Measurements from ENCODE around the gene NANS.
"Not testable (repeated sequence)": the region's sequence is repeated elsewhere in the genome, so short reads cannot be mapped to it uniquely, and the experiment has no call there.

Gene NANS, protein sequence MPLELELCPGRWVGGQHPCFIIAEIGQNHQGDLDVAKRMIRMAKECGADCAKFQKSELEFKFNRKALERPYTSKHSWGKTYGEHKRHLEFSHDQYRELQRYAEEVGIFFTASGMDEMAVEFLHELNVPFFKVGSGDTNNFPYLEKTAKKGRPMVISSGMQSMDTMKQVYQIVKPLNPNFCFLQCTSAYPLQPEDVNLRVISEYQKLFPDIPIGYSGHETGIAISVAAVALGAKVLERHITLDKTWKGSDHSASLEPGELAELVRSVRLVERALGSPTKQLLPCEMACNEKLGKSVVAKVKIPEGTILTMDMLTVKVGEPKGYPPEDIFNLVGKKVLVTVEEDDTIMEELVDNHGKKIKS

GRCh38 chr9:98056269-98057137 is at the start of gene NANS:
Gene NANS (plus strand): TSS chr9:98056732. CDS start chr9:98056809, 77 bp downstream.
- DNase-seq: peak; percentile 96

DNA sequence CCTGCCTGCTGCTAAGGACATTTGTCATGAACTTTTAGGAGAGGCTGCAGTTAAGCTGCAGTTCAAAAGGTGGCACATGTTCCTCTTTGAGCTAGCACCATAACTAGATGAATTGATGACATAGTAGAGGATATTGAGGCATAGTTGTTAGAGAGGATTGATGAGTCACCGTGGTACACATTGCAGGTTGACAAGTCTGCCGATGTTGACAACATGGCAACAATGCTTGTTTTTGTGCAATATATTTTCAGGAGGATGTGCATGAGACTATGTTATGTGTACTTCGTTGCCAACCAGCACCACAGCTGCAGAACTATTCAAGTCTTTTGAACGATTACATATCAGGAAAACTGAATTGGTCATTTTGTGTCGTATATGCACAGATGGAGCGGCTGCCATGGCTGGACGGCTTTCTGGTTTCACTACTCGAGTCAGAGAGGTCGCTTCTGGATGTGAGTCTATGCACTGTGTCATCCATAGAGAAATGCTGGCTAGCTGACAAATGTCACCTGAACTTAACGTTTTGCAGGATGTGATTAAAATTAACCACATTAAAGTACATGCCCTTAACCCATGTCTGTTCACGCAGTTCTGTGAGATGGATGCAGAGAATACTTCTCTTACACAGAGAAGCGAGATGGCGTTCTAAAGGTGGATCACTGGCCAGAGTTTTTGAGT is 49.1 kb upstream of the NANS start:
- no peak for DNase-seq

- DNase-seq: no peak
Observed at GRCh38 chr9:98008764-98009163, 47.8 kb upstream of the NANS start.

- DNase-seq: no peak
Observed at GRCh38 chr9:98009437-98009836, 47.1 kb upstream of the NANS start.

DNA sequence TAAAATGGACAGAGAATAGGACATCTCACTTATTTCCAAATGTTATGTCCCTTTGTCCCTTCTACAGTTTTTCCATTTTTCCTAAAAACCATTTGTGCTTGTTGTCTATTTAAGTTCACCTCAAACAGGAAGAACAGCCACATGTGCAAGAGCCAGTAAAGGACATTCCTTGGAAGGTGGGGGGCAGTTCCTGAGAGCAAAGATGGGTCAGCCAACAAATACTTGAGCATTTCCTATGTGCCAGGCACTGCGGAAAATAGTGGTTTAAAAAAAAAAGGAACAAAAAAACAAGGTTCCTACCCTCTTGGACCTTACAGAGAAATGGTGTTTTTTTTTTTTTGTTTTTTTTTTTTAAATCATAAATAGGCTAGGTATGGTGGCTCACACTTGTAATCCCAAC is 46.6 kb upstream of the NANS start:
- DNase-seq: no peak

- DNase-seq: no peak
Observed at GRCh38 chr9:98010445-98010844, 46.1 kb upstream of the NANS start.

- DNase-seq: no peak
Observed at GRCh38 chr9:98011122-98011521, 45.4 kb upstream of the NANS start.

DNA sequence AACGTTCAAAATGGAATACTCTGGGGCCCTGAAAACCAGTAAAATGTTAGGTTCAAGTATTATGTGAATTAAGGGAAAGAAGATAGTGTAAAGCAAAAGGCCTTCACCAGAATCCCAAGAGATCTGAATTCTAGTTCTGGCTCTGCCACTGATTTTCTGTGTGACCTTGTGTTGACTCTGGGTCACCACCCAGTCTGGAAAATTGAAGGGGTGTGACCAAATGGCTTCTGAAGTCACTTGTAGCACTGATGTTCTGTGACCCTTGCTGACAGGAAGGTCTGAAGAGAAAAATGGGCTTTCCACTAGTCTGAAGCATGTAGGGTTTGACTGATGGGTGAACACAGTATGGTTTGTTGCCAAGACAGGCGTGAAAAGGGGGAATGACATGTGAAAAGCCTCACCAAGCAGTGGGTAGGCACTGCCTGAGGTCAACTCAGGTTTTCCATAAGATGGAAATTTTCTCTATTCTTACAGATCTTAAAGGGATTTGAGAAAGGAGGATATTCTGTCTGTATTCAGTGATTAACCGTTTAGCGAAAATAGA is 40.3 kb upstream of the NANS start:
- no peak for DNase-seq

DNA sequence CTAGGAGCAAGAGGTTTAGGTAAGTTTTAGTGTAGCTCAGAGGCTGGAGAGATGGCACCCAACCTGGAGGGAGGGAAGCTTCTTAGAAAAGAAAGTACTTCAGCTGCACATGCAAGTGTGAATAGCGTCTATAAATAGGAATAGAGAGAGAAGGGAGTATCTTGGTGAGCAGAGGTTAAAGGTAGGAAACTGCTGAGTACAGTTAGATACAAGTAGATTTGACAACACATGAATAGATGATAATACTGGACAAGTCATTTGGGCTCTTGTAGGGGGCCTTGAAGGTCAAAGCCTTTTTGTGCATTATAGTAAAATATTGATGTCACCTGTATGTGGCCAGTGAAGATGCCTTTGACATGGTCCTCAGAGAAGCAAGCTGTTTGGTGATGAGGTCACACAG is 39.2 kb upstream of the NANS start:
- DNase-seq: no peak

- DNase-seq: no peak
Observed at GRCh38 chr9:98018347-98018746, 38.2 kb upstream of the NANS start.

DNA sequence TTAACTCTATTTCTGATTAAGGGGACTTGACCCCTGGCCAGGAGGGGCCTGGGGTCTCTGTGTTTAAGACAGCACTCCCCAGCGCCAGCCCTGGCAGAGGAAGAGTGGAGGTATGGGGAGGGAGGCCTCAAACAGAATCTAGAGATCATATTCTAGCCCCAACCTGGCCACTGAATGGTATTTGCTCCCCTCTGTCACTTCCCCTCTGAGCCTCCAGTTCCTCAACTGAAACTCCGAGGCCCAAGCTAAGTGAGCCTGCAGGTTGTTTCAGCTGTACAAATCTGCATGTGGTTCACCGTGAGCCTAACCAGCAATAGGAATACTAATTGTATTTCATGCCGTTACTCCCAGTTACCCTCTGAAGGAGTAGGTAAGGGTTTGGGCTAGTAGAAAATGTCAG is 37.4 kb upstream of the NANS start:
- no peak for DNase-seq

GRCh38 chr9:98019869-98020268 is 36.7 kb upstream of the NANS start:
- not testable (repeated sequence) for DNase-seq

- DNase-seq: no peak
Observed at GRCh38 chr9:98020476-98021145, 35.9 kb upstream of the NANS start.

GRCh38 chr9:98021306-98022040 is 35.1 kb upstream of the NANS start:
- DNase-seq: no peak

- DNase-seq: no peak
Observed at GRCh38 chr9:98022447-98022846, 34.1 kb upstream of the NANS start.

DNA sequence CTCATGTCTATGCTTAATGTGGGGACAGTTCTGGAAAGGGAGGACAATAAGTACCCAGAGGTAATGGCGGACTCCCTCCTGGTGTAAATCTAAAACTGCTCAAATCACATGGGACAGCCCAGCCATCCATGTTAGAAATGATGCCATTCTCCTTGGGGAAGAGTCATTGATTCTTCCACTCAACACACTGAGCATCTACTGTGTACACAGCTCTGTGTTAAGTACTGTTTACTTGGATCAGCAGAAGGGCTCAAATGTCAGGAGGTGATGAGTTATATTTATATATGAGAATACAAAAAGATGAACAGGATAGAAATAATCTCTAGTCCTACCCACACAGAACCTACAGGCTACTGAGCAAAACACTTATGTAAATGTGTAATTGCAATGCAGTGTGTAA is 31.8 kb upstream of the NANS start:
- no peak for DNase-seq

DNA sequence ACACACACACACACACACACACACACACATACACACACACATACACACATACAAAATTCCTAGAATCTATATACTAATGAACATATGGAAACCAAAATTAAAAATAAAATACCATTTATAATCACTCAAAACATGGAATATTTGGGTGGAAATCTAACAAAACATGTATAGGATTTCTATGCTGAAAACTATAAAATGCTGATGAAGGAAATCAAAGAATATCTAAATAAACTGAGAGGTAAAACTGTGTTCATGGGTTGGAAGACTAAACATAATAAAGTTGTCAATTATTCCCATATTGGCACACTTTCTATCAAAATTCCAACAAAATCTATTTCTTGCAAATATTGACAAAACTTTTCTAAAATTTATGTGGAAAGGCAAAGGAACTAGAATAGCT is 25.4 kb upstream of the NANS start:
- no peak for DNase-seq

GRCh38 chr9:98031935-98032334 is 24.6 kb upstream of the NANS start:
- no peak for DNase-seq

- peak; percentile 95 for DNase-seq
Observed at GRCh38 chr9:98034593-98035546, 21.7 kb upstream of the NANS start.

DNA sequence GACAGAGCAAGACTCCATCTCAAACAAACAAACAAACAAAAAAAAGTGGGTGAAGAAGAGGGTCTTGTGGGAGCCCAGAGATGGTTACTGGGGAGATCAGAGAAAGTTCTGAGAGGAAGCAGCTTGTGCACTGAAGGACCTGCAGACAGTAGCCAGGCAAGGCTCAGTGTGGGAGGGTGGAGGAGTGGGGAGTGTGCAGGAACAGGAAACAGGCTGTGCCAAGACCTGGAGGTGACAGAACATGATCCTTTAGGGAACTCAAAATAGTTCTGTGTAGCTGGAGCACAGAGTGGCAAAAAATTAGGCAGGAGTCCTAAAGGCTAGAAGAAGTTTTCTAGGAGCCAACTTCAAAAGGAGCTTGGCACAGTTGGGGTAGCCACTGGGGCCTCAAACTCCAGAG is 19.2 kb upstream of the NANS start:
- DNase-seq: no peak

- DNase-seq: no peak
Observed at GRCh38 chr9:98038958-98039357, 17.6 kb upstream of the NANS start.

Data from CD4-positive, alpha-beta T cell treated with Interleukin-6 for 4 hours (primary cell).